SH-SY5Y (cell line): Measurements from ENCODE around the gene FJX1.

Source experiments
- GATA2 ChIP-seq: IDR thresholded peaks from 2 replicates; pipeline ENCODE4 v1.6.1; 2011; ENCODE audit warnings: mild to moderate bottlenecking, low read depth, low read length
- GATA3 ChIP-seq: IDR thresholded peaks from 2 replicates; pipeline ENCODE4 v1.6.1; 2011; ENCODE audit warnings: low read depth, mild to moderate bottlenecking, low read length, moderate library complexity

- no peak for TF ChIP-seq GATA2
- no peak for TF ChIP-seq GATA3
These were observed 44.6 kb downstream of the FJX1 start, which contains the start of gene TRIM44 for GRCh38 chr11:35662649-35663407.
